ENCODE results near the gene TXNIP.
A peak's percentile ranks its signal among the peaks of the same experiment; 100 is the strongest.

DNA sequence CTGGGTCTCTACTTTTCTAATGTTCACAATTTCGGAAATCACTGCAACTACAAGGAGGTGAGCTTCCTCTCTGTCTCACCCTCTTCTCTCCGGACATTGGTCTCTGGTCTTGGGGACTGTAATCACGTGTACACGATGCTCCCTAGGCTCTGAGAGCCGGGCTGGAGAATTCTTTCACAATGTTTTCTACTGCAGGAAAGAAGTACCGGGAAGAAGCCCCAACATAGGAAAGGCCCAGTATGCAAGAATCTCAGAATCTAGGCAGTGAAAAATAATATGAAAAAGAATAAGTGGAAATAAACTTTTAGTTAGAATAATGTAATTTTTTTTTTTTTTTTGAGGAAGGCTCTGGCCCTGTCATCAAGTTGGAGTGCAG is 38.7 kb upstream of the TXNIP start:
- TF ChIP-seq, protein P1, sequence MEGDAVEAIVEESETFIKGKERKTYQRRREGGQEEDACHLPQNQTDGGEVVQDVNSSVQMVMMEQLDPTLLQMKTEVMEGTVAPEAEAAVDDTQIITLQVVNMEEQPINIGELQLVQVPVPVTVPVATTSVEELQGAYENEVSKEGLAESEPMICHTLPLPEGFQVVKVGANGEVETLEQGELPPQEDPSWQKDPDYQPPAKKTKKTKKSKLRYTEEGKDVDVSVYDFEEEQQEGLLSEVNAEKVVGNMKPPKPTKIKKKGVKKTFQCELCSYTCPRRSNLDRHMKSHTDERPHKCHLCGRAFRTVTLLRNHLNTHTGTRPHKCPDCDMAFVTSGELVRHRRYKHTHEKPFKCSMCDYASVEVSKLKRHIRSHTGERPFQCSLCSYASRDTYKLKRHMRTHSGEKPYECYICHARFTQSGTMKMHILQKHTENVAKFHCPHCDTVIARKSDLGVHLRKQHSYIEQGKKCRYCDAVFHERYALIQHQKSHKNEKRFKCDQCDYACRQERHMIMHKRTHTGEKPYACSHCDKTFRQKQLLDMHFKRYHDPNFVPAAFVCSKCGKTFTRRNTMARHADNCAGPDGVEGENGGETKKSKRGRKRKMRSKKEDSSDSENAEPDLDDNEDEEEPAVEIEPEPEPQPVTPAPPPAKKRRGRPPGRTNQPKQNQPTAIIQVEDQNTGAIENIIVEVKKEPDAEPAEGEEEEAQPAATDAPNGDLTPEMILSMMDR (IDR thresholded peaks at IDR 0.05) = no peak
- TF ChIP-seq, protein P2, sequence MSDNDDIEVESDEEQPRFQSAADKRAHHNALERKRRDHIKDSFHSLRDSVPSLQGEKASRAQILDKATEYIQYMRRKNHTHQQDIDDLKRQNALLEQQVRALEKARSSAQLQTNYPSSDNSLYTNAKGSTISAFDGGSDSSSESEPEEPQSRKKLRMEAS (IDR thresholded peaks at IDR 0.05; ENCODE audit: low read depth) = 0 out of 2 replicates have a peak, but pooled peaks have one; percentile 18
- no peak for TF ChIP-seq CHD2 (IDR thresholded peaks at IDR 0.05; ENCODE audit: low read length, partially characterized antibody)
- TF ChIP-seq FOXJ3 (CRISPR knock-in tag; IDR thresholded peaks at IDR 0.05) = no peak
- no peak for TF ChIP-seq SIN3A (IDR thresholded peaks at IDR 0.05; ENCODE audit: borderline replicate concordance, low read depth, low read length)
- TF ChIP-seq POLR2AphosphoS5 (IDR thresholded peaks at IDR 0.05; ENCODE audit: low read depth, low read length) = no peak
- no peak for TF ChIP-seq JUND (IDR thresholded peaks at IDR 0.05)
- TF ChIP-seq, protein P3, sequence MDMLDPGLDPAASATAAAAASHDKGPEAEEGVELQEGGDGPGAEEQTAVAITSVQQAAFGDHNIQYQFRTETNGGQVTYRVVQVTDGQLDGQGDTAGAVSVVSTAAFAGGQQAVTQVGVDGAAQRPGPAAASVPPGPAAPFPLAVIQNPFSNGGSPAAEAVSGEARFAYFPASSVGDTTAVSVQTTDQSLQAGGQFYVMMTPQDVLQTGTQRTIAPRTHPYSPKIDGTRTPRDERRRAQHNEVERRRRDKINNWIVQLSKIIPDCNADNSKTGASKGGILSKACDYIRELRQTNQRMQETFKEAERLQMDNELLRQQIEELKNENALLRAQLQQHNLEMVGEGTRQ (IDR thresholded peaks at IDR 0.05; ENCODE audit: borderline replicate concordance, low read depth, low read length) = no peak
- TF ChIP-seq RFX5 (IDR thresholded peaks at IDR 0.05; ENCODE audit: low read length) = no peak
- TF ChIP-seq EP300 (IDR thresholded peaks at IDR 0.05; ENCODE audit: borderline replicate concordance in 1 of 2, low read depth in 1 of 2, low read length in 1 of 2) = no peak
- no peak for TF ChIP-seq TAF1 (IDR thresholded peaks at IDR 0.05; ENCODE audit: borderline replicate concordance, low read depth, low read length)
- TF ChIP-seq GABPA (IDR thresholded peaks at IDR 0.05; ENCODE audit: low read depth) = no peak
- no peak for TF ChIP-seq GATA2 (CRISPR knock-in tag; IDR thresholded peaks at IDR 0.05)
- no peak for TF ChIP-seq TEAD4 (IDR thresholded peaks at IDR 0.05; ENCODE audit: borderline replicate concordance, insufficient read depth)
